Urinary bladder (tissue), 4 donors: ENCODE results near the gene CLIC5. TPM values are rescaled to one million over a fixed set of nuclear protein-coding genes. Genes with fewer than 3 reads are reported as not detected.

Experiments
- DNase-seq: peaks from one replicate; pipeline ENCODE4 v3.0.0-alpha.2; 2015; ENCODE audit errors: extremely low spot score
- H3K27ac ChIP-seq: one replicate; pipeline ENCODE4 v1.5.1; 2013; ENCODE audit warnings: low read depth, mild to moderate bottlenecking, moderate library complexity
- H3K36me3 ChIP-seq: one replicate; pipeline ENCODE4 v1.6.1; 2013; ENCODE audit warnings: mild to moderate bottlenecking, moderate library complexity; ENCODE audit not compliant: insufficient read depth
- H3K4me1 ChIP-seq: one replicate; pipeline ENCODE4 v1.6.1; 2013; ENCODE audit warnings: mild to moderate bottlenecking, moderate library complexity; ENCODE audit not compliant: insufficient read depth
- H3K4me3 ChIP-seq: one replicate; pipeline ENCODE4 v1.5.1; 2013; ENCODE audit warnings: low read depth, low read length
- WGBS: extraction: QIAGEN DNeasy Blood & Tissue Kit; methylation state at CpG from one replicate; pipeline ENCODE4 v1.1.7; 2013; 5-methylcytosine and 5-hydroxymethylcytosine counted together
- polyA plus RNA-seq: library from polyadenylated mRNA; stranded (reverse); fragments of 200-250 nt; gene quantifications from one replicate; pipeline ENCODE4 v1.2.3, GENCODE V29; 2013
- total RNA-seq: library from RNA; depleted of rRNA; stranded (reverse); fragments of >200 nt; gene quantifications from one replicate; pipeline ENCODE4 v1.2.3, GENCODE V29; 2014
- donor health status: healthy with polysubstance abuse.
- donor health status: healthy.

Gene CLIC5
- total and polyA plus RNA-seq, 2 donors = 2.4 to 4.3 TPM

- peak; percentile 28 for DNase-seq
- H3K27ac ChIP-seq = no peak overlapping the region
- H3K4me3 ChIP-seq = no peak overlapping the region
- WGBS = 33% methylated on average over 10 of the region's 10 CpGs
- H3K36me3 ChIP-seq = no peaks in the 10 kb centered on the region
- no peaks in the 10 kb centered on the region for H3K4me1 ChIP-seq
These were observed 161.4 kb downstream of the CLIC5 start for GRCh38 chr6:45854149-45854742.

- no peaks in the 10 kb centered on the region for H3K36me3 ChIP-seq
- no peak overlapping the region for H3K4me3 ChIP-seq
- H3K27ac ChIP-seq = no peak overlapping the region
- DNase-seq = no peak
- H3K4me1 ChIP-seq = no peaks in the 10 kb centered on the region
- 78% methylated on average over 1 of the region's 1 CpG for WGBS
These were observed 164.6 kb downstream of the CLIC5 start for GRCh38 chr6:45851034-45851400.

- WGBS = 53% methylated on average over 8 of the region's 8 CpGs
- no peaks in the 10 kb centered on the region for H3K4me1 ChIP-seq
- no peak overlapping the region for H3K27ac ChIP-seq
- H3K4me3 ChIP-seq = no peak overlapping the region
- no peak for DNase-seq
- H3K36me3 ChIP-seq = no peaks in the 10 kb centered on the region
These were observed 165.2 kb downstream of the CLIC5 start for GRCh38 chr6:45850378-45851033.

- Histone ChIP-seq H3K4me1 (no peaks in the 10 kb centered on the region), H3K36me3 (no peaks in the 10 kb centered on the region), H3K27ac (no peak overlapping the region), H3K4me3 (no peak overlapping the region)
- no peak for DNase-seq
- WGBS = 77% methylated on average over 1 of the region's 1 CpG
These were observed 170.1 kb downstream of the CLIC5 start for GRCh38 chr6:45845567-45845966.

- WGBS = 93% methylated on average over 8 of the region's 8 CpGs
- no peaks in the 10 kb centered on the region for H3K4me1 ChIP-seq
- no peak overlapping the region for H3K4me3 ChIP-seq
- no peaks in the 10 kb centered on the region for H3K36me3 ChIP-seq
- no peak for DNase-seq
- H3K27ac ChIP-seq = no peak overlapping the region
These were observed 170.7 kb downstream of the CLIC5 start for GRCh38 chr6:45844986-45845385.

GRCh38 chr6:45843848-45844521, 171.7 kb downstream of the CLIC5 start:
- WGBS = 83% methylated on average over 8 of the region's 8 CpGs

GRCh38 chr6:45841062-45841461, 174.6 kb downstream of the CLIC5 start:
- no peak overlapping the region for H3K4me3 ChIP-seq
- no peak for DNase-seq
- no peak overlapping the region for H3K27ac ChIP-seq
- no peaks in the 10 kb centered on the region for H3K4me1 ChIP-seq
- whole genome bisulfite sequencing = 87% methylated on average over 3 of the region's 3 CpGs
- H3K36me3 ChIP-seq = no peaks in the 10 kb centered on the region

More at GRCh38 chr6:45843848-45844521, 171.7 kb downstream of the CLIC5 start:
- H3K4me1 ChIP-seq = no peaks in the 10 kb centered on the region
- no peaks in the 10 kb centered on the region for H3K36me3 ChIP-seq
- no peak overlapping the region for H3K27ac ChIP-seq
- no peak overlapping the region for H3K4me3 ChIP-seq
- no peak for DNase-seq

- WGBS = 69% methylated on average over 2 of the region's 2 CpGs
- Histone ChIP-seq H3K4me1 (no peaks in the 10 kb centered on the region), H3K4me3 (no peak overlapping the region), H3K36me3 (no peaks in the 10 kb centered on the region), H3K27ac (no peak overlapping the region)
- no peak for DNase-seq
These were observed 176.7 kb downstream of the CLIC5 start for GRCh38 chr6:45838996-45839395.

GRCh38 chr6:45838451-45838850, 177.2 kb downstream of the CLIC5 start:
- H3K4me1 ChIP-seq = no peaks in the 10 kb centered on the region
- no peak overlapping the region for H3K27ac ChIP-seq
- no peaks in the 10 kb centered on the region for H3K36me3 ChIP-seq
- H3K4me3 ChIP-seq = no peak overlapping the region
- 78% methylated on average over 2 of the region's 2 CpGs for WGBS
- DNase-seq = no peak

GRCh38 chr6:45837541-45838200, 178.0 kb downstream of the CLIC5 start:
- Histone ChIP-seq H3K4me1 (no peaks in the 10 kb centered on the region), H3K36me3 (no peaks in the 10 kb centered on the region), H3K27ac (no peak overlapping the region), H3K4me3 (no peak overlapping the region)
- DNase-seq = no peak
- WGBS = 77% methylated on average over 5 of the region's 5 CpGs

- WGBS = 90% methylated on average over 5 of the region's 5 CpGs
- no peak for DNase-seq
- Histone ChIP-seq H3K4me3 (no peak overlapping the region), H3K4me1 (no peaks in the 10 kb centered on the region), H3K27ac (no peak overlapping the region), H3K36me3 (no peaks in the 10 kb centered on the region)
These were observed 178.7 kb downstream of the CLIC5 start for GRCh38 chr6:45836984-45837383.

- H3K27ac ChIP-seq = no peak overlapping the region
- no peak overlapping the region for H3K4me3 ChIP-seq
- H3K36me3 ChIP-seq = no peaks in the 10 kb centered on the region
- H3K4me1 ChIP-seq = no peaks in the 10 kb centered on the region
- no peak for DNase-seq
- WGBS = 67% methylated on average over 4 of the region's 4 CpGs
These were observed 179.2 kb downstream of the CLIC5 start for GRCh38 chr6:45836438-45836824.

- H3K4me3 ChIP-seq = no peak overlapping the region
- no peak overlapping the region for H3K27ac ChIP-seq
- no peak for DNase-seq
- peaks cover 2% of the 10 kb centered on the region for H3K4me1 ChIP-seq
- no peaks in the 10 kb centered on the region for H3K36me3 ChIP-seq
- WGBS = 83% methylated on average over 4 of the region's 4 CpGs
These were observed 179.8 kb downstream of the CLIC5 start for GRCh38 chr6:45835721-45836437.
